B cell (primary cell): ENCODE data around the gene C19orf53. TPM values are rescaled to one million over a fixed set of nuclear protein-coding genes. Genes with fewer than 3 reads are reported as not detected.

ENCODE experiments used
- ATAC-seq: fragments of 200-7000 bp; cut with Tn5 transposase; one replicate; pipeline ENCODE4 v1.10.0; 2021; ENCODE audit warnings: low read depth, mild to moderate bottlenecking, moderate number of reproducible peaks, moderate library complexity
- CTCF ChIA-PET: fragments of 350-600 bp; sonication (Branson Sonifier 250); formaldehyde crosslinking; loops from one replicate; lab custom pipeline; 2021; ENCODE audit warnings: antibody characterized with exemption, inconsistent platforms; lab: Charles Lee
- POLR2A ChIA-PET: fragments of 350-600 bp; sonication (Branson Sonifier 250); formaldehyde crosslinking; loops from one replicate; lab custom pipeline; 2021; ENCODE audit warnings: antibody characterized with exemption; lab: Charles Lee
- DNase-seq: peaks from one replicate; pipeline ENCODE4 v3.0.0; 2013
- H2AFZ ChIP-seq: 2 replicates; pipeline ENCODE4 v1.6.1; 2012; ENCODE audit warnings: mild to moderate bottlenecking, low read depth, low read length; ENCODE audit not compliant: insufficient read depth, poor library complexity, severe bottlenecking
- H3K27ac ChIP-seq, 2 donors: 1 replicate in 1 of 2; 2 replicates in 1 of 2; pipeline ENCODE4 v1.5.1; 2012 to 2013; ENCODE audit warnings: low read length in 2 of 2, mild to moderate bottlenecking in 2 of 2, moderate library complexity in 1 of 2
- H3K27me3 ChIP-seq, 4 experiments: fragments of 200-600 bp in 1 of 4; sonication (generic) in 1 of 4; replicated peaks in 1 of 4; 1 replicate in 2 of 4; 2 replicates in 2 of 4; pipeline versions ENCODE4 v1.6.1 to v1.7.0; 2013 to 2016; ENCODE audit warnings: low read length in 3 of 4, mild to moderate bottlenecking in 2 of 4, mixed read lengths in 1 of 4, moderate library complexity in 1 of 4; ENCODE audit not compliant: insufficient read depth in 4 of 4, control insufficient read depth in 3 of 4; ENCODE audit errors: control extremely low read depth in 1 of 4
- H3K36me3 ChIP-seq, 2 experiments: replicated peaks in 1 of 2; 1 replicate in 1 of 2; 2 replicates in 1 of 2; pipeline versions ENCODE4 v1.6.1 to v1.7.1; 2013; ENCODE audit warnings: low read length in 1 of 2; ENCODE audit not compliant: insufficient read depth in 2 of 2, control insufficient read depth in 1 of 2; ENCODE audit errors: control extremely low read depth in 1 of 2, extremely low read depth in 1 of 2
- H3K4me1 ChIP-seq, 2 donors: fragments of 200-600 bp in 1 of 2; sonication (generic) in 1 of 2; 1 replicate in 1 of 2; 2 replicates in 1 of 2; pipeline versions ENCODE4 v1.5.1 to v1.6.1; 2013 to 2017; ENCODE audit warnings: low read length in 2 of 2; ENCODE audit not compliant: control insufficient read depth in 2 of 2, insufficient read depth in 2 of 2
- H3K4me2 ChIP-seq: replicated peaks from 2 replicates; pipeline ENCODE3; 2012; ENCODE audit warnings: mild to moderate bottlenecking, low read depth, low read length; ENCODE audit not compliant: poor library complexity, severe bottlenecking
- H3K4me3 ChIP-seq, 5 experiments: fragments of 200-600 bp in 1 of 5; sonication (generic) in 1 of 5; 1 replicate in 3 of 5; 2 replicates in 2 of 5; pipeline versions ENCODE4 v1.5.1 to v1.7.0; 2011 to 2016; ENCODE audit warnings: low read length in 4 of 5, mild to moderate bottlenecking in 4 of 5, low read depth in 2 of 5, control low read depth in 1 of 5, moderate library complexity in 1 of 5; ENCODE audit not compliant: insufficient read depth in 1 of 5; ENCODE audit errors: control extremely low read depth in 1 of 5, extremely low read depth in 1 of 5
- H3K79me2 ChIP-seq: fragments of 200-600 bp; sonication (generic); one replicate; pipeline ENCODE4 v1.6.0; 2016; ENCODE audit warnings: low read length; ENCODE audit not compliant: control insufficient read depth, insufficient read depth
- H3K9ac ChIP-seq: fragments of 200-600 bp; sonication (generic); 2 replicates; pipeline ENCODE4 v1.6.1; 2017; ENCODE audit warnings: mild to moderate bottlenecking, low read length, moderate library complexity
- H3K9me3 ChIP-seq, 3 donors: one replicate each; pipeline versions ENCODE4 v1.6.1 to v1.7.1; 2013; ENCODE audit warnings: low read length in 2 of 3; ENCODE audit not compliant: control insufficient read depth in 2 of 3, insufficient read depth in 1 of 3; ENCODE audit errors: control extremely low read depth in 1 of 3
- H4K20me1 ChIP-seq: 2 replicates; pipeline ENCODE4 v1.6.0; 2012; ENCODE audit warnings: mild to moderate bottlenecking, low read length; ENCODE audit not compliant: insufficient read depth, control insufficient read depth, poor library complexity, severe bottlenecking
- H3K27ac Mint-ChIP-seq: one replicate; pipeline ENCODE4 v1.8.0; 2021; ENCODE audit warnings: mixed read lengths
- H3K27me3 Mint-ChIP-seq: one replicate; pipeline ENCODE4 v1.8.0; 2021; ENCODE audit warnings: mixed read lengths
- H3K4me1 Mint-ChIP-seq: one replicate; pipeline ENCODE4 v1.8.0; 2021; ENCODE audit warnings: mixed read lengths
- H3K4me3 Mint-ChIP-seq: one replicate; pipeline ENCODE4 v1.8.0; 2021; ENCODE audit warnings: mixed read lengths
- H3K9me3 Mint-ChIP-seq: one replicate; pipeline ENCODE4 v1.8.0; 2022; ENCODE audit warnings: mixed read lengths; ENCODE audit not compliant: insufficient read depth
- EZH2 ChIP-seq: IDR thresholded peaks from 2 replicates; pipeline ENCODE4 v1.6.1; 2012; ENCODE audit warnings: borderline replicate concordance, low read depth, mild to moderate bottlenecking, moderate library complexity, low read length; ENCODE audit not compliant: insufficient read depth, poor library complexity, severe bottlenecking
- WGBS: methylation state at CpG from one replicate; pipeline ENCODE4 v1.1.5; 2013; ENCODE audit warnings: missing lambda C conversion rate; ENCODE audit not compliant: insufficient coverage; 5-methylcytosine and 5-hydroxymethylcytosine counted together
- intact Hi-C: fragments of 100-400 bp; cut with micrococcal nuclease; formaldehyde crosslinking; loops from one replicate; pipeline ENCODE4 v1.10.0; 2022
- polyA plus RNA-seq: library from polyadenylated mRNA; depleted of rRNA; stranded (reverse); fragments of >200 nt; gene quantifications from 2 replicates; pipeline ENCODE4 v1.2.3, GENCODE V29; 2012
- total RNA-seq, 2 donors: library from RNA; stranded (reverse); fragments of 120-200 nt in 1 of 2; gene quantifications; 1 replicate in 1 of 2; 2 replicates in 1 of 2; pipeline versions ENCODE4 v1.2.3 to v1.2.4, GENCODE V29; 2013 to 2022
- TF ChIP-seq, protein P1 (sequence below): fragments of 200-600 bp; IDR thresholded peaks from one replicate; pipeline ENCODE4 v1.8.0; 2022; ENCODE audit warnings: antibody characterized with exemption, mild to moderate bottlenecking

C19orf53 gene
- total and polyA plus RNA-seq, 2 donors (not counting 1 experiment from before 2014, with no cell fraction given) = 62.5 to 110 TPM

DNA sequence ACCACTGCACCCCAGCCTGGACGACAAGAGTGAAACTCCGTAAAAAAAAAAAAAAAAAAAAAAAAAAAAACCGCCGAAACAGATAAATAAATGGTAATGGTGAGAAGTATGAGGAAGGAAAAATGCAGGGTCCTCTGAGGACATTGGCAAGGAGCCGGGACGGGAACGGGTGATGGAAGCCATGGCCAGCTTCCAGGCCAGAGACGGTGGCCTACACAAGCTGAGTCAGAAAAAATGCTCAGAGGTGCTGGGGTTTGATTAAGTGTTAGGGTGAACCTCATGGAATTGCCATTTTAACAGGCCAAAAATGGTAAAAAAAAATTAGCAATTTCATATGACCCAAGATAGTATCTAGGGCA, 20.1 kb downstream of the C19orf53 start:
- ATAC-seq (no peak), DNase-seq (no peak)
- WGBS = 5% methylated on average over 6 of the region's 8 CpGs
- no peaks in the 10 kb centered on the region for H3K9me3 Mint-ChIP-seq
- Histone ChIP-seq H3K36me3 (no peaks in the 10 kb centered on the region), H3K9ac (peak overlapping the region; percentile 87), H3K4me3 (peak overlapping the region; percentile 44 to 81 (median 67)), H4K20me1 (no peaks in the 10 kb centered on the region), H3K9me3 (peaks cover 0 to 4% (median 0%) of the 10 kb centered on the region in 3 donors), H3K27ac (peak overlapping the region in 1 of 2 donors; percentile 82), H3K27me3 (no peaks in the 10 kb centered on the region), H3K4me1 (peaks cover 21 to 32% of the 10 kb centered on the region in 2 donors), H3K4me2 (peak overlapping the region; percentile 97), H2AFZ (peak overlapping the region; percentile 83), H3K79me2 (peaks cover 12% of the 10 kb centered on the region)
- H3K4me1 Mint-ChIP-seq = peaks cover 37% of the 10 kb centered on the region
- peak overlapping the region; percentile 98 for H3K4me3 Mint-ChIP-seq
- H3K27me3 Mint-ChIP-seq = no peaks in the 10 kb centered on the region
- ChIA-PET POLR2A (interaction anchor here (0.5 to 3.1 kb wide), 8 partner anchors 10 to 556 kb away, joined by 4 to 16 read pairs (median 6); partner anchors contain the start of gene C19orf53), CTCF (interaction anchor here (1.0 to 7.3 kb wide), 4 partner anchors 10 to 69 kb away, joined by 4 to 52 read pairs (median 8); no protein-coding TSS in a partner anchor)
- TF ChIP-seq, protein P1, sequence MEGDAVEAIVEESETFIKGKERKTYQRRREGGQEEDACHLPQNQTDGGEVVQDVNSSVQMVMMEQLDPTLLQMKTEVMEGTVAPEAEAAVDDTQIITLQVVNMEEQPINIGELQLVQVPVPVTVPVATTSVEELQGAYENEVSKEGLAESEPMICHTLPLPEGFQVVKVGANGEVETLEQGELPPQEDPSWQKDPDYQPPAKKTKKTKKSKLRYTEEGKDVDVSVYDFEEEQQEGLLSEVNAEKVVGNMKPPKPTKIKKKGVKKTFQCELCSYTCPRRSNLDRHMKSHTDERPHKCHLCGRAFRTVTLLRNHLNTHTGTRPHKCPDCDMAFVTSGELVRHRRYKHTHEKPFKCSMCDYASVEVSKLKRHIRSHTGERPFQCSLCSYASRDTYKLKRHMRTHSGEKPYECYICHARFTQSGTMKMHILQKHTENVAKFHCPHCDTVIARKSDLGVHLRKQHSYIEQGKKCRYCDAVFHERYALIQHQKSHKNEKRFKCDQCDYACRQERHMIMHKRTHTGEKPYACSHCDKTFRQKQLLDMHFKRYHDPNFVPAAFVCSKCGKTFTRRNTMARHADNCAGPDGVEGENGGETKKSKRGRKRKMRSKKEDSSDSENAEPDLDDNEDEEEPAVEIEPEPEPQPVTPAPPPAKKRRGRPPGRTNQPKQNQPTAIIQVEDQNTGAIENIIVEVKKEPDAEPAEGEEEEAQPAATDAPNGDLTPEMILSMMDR = no peak
- TF ChIP-seq EZH2 = no peak
- H3K27ac Mint-ChIP-seq = peak overlapping the region; percentile 79
- intact Hi-C loops = loop anchor here (2.0 kb wide), 1 partner anchor 42 kb away; no protein-coding TSS in a partner anchor
